NCI-H2227 (cell line): Measurements from ENCODE around the gene TMTC2.

Experiments used
- DNase-seq: peaks from one replicate; lab custom pipeline; 2025; ENCODE audit not compliant: unreplicated experiment; lab: John Stamatoyannopoulos, UW

TMTC2 gene

GRCh38 chr12:83172866-83173649 lies 486.4 kb downstream of the TMTC2 start:
- no peak for DNase-seq

GRCh38 chr12:83179999-83180398 lies 493.3 kb downstream of the TMTC2 start:
- DNase-seq, result no peak

GRCh38 chr12:83181074-83181473 lies 494.4 kb downstream of the TMTC2 start:
- DNase-seq, result no peak

- DNase-seq, result no peak
Measured at GRCh38 chr12:83183132-83183531, 496.4 kb downstream of the TMTC2 start.
